Activated CD4-positive, alpha-beta T cell treated with anti-CD3 and anti-CD28 coated beads for 36 hours (primary cell): Measurements from ENCODE around the gene CHMP5. TPM values are rescaled to one million over a fixed set of nuclear protein-coding genes. Genes with fewer than 3 reads are reported as not detected.

Experiments
- ATAC-seq: fragments of 200-7000 bp; cut with Tn5 transposase; one replicate; pipeline ENCODE4 v1.10.0; 2021; ENCODE audit warnings: mild to moderate bottlenecking, moderate library complexity
- CTCF ChIA-PET: fragments of 350-600 bp; sonication (Branson Sonifier 250); formaldehyde crosslinking; loops from one replicate; lab custom pipeline; 2021; ENCODE audit warnings: antibody characterized with exemption; lab: Charles Lee
- POLR2A ChIA-PET: fragments of 350-600 bp; sonication (Branson Sonifier 250); formaldehyde crosslinking; loops from one replicate; lab custom pipeline; 2021; ENCODE audit warnings: antibody characterized with exemption, inconsistent platforms; lab: Charles Lee
- DNase-seq: peaks from one replicate; pipeline ENCODE4 v3.0.0-alpha.2; 2020
- H3K27ac Mint-ChIP-seq: one replicate; pipeline ENCODE4 v1.8.0; 2021; ENCODE audit warnings: mixed read lengths
- H3K27me3 Mint-ChIP-seq: one replicate; pipeline ENCODE4 v1.8.0; 2021; ENCODE audit warnings: mixed read lengths
- H3K36me3 Mint-ChIP-seq: one replicate; pipeline ENCODE4 v1.8.0; 2021; ENCODE audit warnings: low read depth, mixed read lengths
- H3K4me1 Mint-ChIP-seq: one replicate; pipeline ENCODE4 v1.8.0; 2021; ENCODE audit warnings: mixed read lengths
- H3K4me3 Mint-ChIP-seq: one replicate; pipeline ENCODE4 v1.8.0; 2021; ENCODE audit warnings: mild to moderate bottlenecking, moderate library complexity, mixed read lengths
- H3K9me3 Mint-ChIP-seq: one replicate; pipeline ENCODE4 v1.8.0; 2021; ENCODE audit warnings: low read depth, mixed read lengths
- intact Hi-C, 2 experiments: fragments of 100-400 bp; cut with DNase I in 1 of 2; cut with micrococcal nuclease in 1 of 2; formaldehyde crosslinking; loops; one replicate each; pipeline versions ENCODE4 v1.14.2 to v1.15.1; 2022 to 2024; cut with DNase I, micrococcal nuclease
- total RNA-seq, 2 experiments: library from RNA; stranded (reverse); gene quantifications; one replicate each; pipeline ENCODE4 v1.2.3, GENCODE V29; 2021

The CHMP5 gene
- total RNA-seq, 2 experiments from 2014 or later = 102 to 106 TPM

GRCh38 chr9:33331377-33331891, 66.6 kb downstream of the CHMP5 start:
- peak overlapping the region; percentile 29 for H3K27ac Mint-ChIP-seq
- no peak overlapping the region for H3K4me3 Mint-ChIP-seq
- H3K27me3 Mint-ChIP-seq = no peaks in the 10 kb centered on the region
- ChIA-PET POLR2A (no interaction called here), CTCF (interaction anchor here (0.7 kb wide), 1 partner anchor 270 kb away, joined by 4 read pairs; no protein-coding TSS in a partner anchor)
- ATAC-seq (no peak), DNase-seq (no peak)
- peaks cover 56% of the 10 kb centered on the region for H3K36me3 Mint-ChIP-seq
- H3K4me1 Mint-ChIP-seq = no peaks in the 10 kb centered on the region
- H3K9me3 Mint-ChIP-seq = no peaks in the 10 kb centered on the region
- intact Hi-C loops = no loop called here

Other genes starting within 250 kb of the CHMP5 start
- 100 to 1,000 TPM; 198 to 266 TPM for gene DNAJA1, start 239.8 kb upstream of the CHMP5 start, total RNA-seq
- 10 to 100 TPM; 23.2 to 29.6 TPM for gene SMU1, start 188.4 kb upstream of the CHMP5 start, total RNA-seq
- 10 to 100 TPM; 44.5 to 47.1 TPM for gene B4GALT1, start 97.7 kb upstream of the CHMP5 start, total RNA-seq
- gene SPINK4, start 24.9 kb upstream of the CHMP5 start, total RNA-seq = not detected
- gene BAG1, start 341 bp upstream of the CHMP5 start, total RNA-seq = 10 to 100 TPM; 47.9 to 65.8 TPM
- gene NFX1, start 25.5 kb downstream of the CHMP5 start, total RNA-seq = 10 to 100 TPM; 31.2 to 33.7 TPM
- gene AQP7, start 137.5 kb downstream of the CHMP5 start, total RNA-seq = not detected
- gene AQP3, start 182.5 kb downstream of the CHMP5 start, total RNA-seq = 10 to 100 TPM in 1 of 2 experiments, 1 to 10 TPM in 1; 8.5 to 11.3 TPM
- gene NOL6, start 208.9 kb downstream of the CHMP5 start, total RNA-seq = 10 to 100 TPM; 39.0 to 39.4 TPM